CD4-positive, alpha-beta T cell treated with Interferon alpha-2 for 1 hour (primary cell): ENCODE data around the gene SPRY1.

ENCODE experiments used
- DNase-seq, 2 donors: peaks; one replicate each; pipeline ENCODE4 v3.0.0-alpha.2; 2020 to 2022

SPRY1 gene

DNA sequence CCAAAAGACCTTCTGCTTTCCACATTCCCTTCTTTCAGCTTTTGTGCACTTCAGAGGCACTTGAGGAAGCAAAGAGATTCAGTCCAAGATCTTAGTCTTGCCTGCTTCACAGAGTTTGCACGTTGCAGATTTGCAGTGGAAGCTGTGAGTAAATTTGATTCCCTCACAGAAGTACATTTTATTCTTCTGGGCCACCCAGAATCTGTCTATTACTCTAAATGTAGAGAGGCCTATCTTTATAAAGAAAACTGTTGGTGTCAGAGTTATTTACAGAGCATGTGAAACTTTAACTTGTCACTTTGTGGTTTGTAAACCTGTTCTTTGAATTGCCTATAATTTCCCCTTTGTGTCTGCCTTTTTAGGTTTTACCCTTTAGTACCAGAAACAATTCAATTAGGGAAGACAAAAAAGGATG is 15.5 kb downstream of the SPRY1 start:
- no peak for DNase-seq

DNA sequence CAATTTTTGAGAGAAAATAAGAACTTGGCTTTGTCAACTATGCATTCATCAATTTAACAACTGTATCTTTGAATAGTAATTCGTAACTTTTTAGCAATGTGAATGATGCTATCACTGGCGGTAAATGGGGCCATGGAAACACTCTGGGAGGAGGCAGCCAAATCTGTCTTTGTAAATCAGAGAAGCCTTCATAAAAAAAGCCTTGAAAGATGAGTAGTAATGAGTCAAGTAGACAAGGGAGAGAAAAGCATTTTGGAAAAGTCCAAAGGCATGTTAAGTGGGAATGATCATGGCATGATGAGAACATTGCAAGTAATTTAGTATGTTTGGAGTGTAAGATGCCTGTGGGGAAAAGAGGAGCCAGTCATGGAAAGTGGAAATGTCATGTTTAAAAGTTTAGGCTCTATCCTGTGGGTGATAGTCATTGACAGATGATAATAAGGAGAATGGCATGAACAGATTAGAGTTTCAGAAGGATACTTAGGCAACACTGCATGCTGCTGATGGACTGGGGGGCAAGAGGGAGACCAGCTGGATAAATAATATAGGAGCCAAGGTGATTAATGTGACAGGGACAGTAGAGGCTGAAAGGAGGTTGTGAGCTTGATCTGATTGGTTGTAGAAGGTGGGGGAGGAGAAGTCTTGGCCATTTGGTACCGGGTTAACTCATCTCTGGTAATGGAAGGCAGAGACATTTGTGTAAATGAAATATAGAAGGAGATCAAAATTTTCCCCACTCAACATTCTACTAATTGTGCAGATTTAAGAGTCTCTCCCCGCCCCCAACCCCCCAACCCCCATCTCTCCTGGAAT is 16.3 kb downstream of the SPRY1 start:
- no peak for DNase-seq

DNA sequence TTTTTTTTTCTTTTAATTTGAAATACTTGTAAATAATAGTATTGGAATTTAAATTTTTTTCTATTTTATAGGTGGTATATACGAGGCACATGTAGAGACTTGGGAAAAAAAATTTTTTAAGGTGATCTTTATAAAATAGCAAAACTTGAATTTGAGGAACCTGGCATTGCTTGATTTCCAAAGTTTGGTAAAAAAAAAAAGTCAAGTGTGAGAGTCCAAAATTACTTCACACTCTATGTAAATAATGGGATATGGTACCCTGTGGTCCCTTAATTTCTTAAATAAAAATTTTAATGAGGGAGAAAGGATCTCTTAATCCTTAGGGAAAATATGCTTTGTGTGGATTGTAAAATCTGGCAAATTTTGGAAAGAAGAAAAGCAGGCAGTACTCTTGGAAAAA is 19.0 kb downstream of the SPRY1 start:
- DNase-seq: no peak

DNA sequence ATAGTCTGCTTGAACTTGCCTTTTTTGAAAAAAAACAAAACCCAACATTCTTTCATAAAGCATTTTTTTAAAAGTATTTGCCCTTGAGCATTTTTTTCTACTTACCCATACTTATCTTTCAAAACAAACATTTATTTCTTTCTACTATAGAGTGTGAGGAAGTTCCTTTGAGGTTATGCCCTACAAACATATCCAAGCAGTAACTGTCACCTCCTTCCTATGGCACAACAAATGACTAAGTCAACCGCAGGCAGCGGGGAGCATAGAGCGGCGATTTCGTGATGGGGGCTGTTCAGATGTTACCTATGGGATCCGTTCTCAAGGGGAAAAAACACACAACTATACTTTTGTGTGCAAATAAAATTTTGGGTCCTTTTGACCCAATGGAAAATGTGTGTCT is 19.4 kb downstream of the SPRY1 start:
- peak; percentile 18 to 19 for DNase-seq

DNA sequence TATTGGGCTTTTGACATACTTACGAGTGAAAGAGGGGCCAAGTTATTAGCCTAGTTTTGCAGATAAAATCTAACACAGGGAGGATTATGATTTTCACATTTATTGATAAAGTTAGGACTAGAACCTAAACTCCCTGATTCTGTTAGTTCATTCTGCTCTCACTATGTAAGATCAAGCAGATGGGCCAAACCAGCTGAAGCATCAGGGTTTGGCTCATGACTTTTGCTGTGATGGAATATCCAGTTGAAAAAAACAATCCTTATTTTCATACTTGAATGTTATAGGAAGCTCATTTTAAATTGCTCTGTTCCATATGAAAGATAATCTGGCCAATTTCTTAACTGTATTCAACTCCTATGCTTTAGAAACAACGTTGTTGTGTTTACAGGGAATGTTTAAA is 21.2 kb downstream of the SPRY1 start:
- DNase-seq: no peak

DNA sequence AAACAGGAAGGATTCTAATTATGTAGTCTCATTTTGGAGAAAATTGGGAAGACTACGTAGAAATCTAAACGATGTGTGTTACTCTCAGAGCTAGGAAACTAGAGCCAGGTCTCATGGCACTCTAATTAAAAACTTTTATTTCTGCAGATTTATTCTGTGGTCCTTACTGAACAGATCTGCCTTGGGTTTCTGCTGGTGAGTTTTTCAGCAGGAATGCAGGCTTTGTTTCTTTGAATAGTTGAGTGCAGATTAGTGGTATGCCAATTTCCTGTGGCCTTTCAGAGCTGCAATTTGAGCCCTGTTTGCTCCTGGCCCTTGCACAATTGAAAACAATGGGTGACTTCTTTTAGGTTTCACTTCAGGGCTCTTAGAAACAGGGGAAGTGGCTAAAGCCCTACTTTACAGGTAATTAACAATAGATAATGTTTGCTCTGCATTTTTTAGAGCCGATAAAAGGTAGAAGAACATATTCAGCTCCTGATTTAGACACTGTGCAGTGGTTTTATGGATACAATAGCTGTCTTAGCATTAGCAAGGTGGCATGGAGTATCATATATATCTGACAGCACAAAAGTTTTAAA is 21.8 kb downstream of the SPRY1 start:
- peak in 1 of 2 donors; percentile 9 for DNase-seq

DNA sequence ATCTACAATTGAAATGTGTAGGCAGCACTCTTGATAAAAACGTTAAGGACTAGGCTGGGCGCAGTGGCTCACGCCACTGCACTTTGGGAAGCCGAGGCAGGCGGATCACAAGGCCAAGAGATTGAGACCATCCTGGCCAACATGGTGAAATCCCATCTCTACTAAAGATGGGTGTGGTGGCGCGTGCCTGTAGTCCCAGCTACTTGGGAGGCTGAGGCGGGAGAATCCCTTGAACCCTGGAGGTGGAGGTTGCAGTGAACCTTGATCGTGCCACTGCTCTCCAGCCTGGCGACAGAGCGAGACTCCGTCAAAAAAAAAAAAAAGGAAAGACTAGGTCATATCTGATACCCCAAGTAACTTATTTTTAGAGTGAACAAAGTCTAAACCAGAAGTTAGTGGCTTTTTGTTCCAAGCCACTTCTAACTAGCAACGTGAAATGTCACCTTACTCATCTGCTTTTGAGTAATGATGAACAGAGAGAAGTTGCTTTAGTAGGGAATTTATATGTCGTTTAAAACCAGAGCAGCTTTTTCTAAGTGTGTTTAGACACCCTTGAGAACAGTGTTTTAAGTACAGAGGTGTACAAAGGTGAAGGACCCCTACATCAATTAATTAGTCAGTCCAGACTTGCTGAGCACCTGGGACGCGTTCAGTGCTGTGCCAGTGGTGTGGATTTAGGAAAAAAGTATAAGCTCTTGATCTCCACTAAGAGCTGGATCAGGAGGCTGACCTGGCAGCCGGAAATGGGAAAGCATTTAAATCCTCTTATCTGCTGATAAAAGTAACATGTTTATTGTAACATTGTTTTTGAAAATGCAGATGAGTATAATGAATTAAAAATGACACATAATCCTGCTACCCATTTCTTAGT is 23.5 kb downstream of the SPRY1 start:
- DNase-seq: no peak

DNA sequence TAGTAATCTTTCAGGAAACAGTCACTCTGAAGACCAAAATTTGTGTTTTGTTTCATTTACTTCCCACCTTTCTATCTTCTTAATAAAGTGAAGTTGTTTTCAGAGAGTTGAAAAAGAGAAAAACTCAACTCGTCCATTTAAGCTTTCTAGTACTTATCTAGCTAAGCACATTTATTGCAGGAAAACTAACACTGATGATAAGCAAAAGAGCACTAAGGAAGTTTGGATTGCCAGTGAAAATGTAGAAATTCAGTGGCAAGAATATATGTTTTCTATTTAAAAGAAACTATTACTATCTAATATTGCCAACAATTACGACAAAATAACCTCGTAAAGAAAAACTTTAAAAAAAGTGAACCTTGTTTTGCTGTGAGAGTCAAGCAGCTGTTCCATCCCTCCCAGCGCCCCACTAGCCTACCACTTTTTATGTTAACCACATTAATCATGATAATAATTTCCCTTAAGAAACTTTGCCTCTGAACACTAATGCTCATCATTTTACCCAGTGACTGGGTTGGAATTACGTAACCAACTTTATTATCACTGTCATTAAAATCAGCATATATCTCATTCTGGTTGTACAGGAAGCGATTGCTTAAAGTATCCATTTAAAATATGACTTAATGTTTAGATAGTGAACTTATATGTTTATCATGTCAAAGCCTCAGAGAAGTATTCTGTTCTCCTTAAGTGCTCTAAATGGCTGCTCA is 24.8 kb downstream of the SPRY1 start:
- DNase-seq: peak in 1 of 2 donors; percentile 35

DNA sequence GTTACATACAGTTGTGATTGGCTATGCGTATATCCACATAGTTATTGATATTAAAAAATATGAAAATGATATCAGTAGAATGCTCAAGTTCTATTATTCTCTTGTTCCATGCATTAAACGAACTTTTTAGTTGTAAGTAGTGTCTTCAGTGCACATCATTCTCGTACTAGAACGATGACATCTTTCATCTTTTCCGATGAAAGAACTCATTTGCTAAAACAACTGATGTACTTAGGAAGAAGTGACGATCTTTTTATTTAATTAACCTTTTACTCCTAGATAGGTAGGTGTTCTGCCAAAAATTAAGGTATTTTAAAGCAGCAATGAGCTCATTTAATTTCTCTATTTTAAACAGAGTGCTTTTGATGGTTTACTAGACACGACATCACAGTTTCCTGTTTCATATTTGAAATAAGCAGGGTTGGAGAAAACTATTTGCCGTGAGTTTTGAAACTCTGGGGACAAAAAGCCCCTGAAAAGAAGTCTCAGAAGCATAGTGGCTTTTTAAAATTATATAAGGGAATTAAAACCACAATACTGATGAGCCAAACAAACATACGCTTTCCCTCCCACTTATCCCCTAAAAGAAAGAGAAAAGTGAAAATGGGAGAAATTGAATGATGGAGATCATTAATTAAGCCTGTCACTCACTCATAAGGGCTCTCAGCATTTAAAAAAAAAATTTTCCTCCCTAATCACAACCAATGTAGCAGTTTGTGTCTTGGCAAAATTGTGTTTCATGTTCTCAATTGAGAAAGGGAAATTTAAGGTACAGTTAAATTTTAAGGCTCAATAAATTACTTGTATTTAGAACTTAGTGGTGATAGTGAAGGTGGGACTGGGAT is 25.6 kb downstream of the SPRY1 start:
- DNase-seq: peak in 1 of 2 donors; percentile 28

DNA sequence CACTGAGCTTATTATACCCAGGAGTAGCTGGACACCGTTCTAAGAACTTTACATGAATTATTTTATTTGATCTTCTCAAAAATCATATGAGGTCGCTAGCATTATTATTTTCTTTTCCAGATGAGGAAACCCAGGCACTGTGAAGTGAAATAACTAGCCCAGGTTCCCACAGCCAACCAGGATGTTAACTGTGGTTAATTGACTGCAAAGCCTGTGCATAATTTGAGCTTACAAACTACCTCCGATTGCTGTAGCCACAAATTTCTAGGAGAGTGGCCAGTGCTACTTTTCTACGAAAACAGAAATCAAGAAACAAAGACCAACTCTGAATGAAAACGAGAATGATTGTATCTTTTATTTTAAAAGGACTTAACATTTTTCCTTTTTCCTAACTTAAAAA is 27.2 kb downstream of the SPRY1 start:
- no peak for DNase-seq

DNA sequence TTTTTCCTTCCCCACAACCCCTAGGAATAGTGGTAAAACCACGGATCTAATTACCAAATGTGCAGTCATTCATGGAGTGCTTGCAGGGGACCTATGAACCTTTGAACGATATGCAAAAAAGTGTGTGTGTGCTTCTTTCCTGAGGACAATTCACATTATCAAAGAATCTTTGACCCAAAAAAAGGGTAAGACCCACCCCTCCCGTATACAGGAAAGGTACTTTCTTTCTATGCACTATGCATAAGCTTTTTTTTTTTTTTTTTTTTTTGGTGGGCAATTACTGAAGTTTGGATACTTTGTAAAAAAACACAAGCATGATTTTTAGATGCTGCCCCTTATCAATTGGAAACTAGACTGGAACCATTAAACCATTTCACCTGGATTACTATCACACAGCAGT is 31.4 kb downstream of the SPRY1 start:
- DNase-seq: no peak

DNA sequence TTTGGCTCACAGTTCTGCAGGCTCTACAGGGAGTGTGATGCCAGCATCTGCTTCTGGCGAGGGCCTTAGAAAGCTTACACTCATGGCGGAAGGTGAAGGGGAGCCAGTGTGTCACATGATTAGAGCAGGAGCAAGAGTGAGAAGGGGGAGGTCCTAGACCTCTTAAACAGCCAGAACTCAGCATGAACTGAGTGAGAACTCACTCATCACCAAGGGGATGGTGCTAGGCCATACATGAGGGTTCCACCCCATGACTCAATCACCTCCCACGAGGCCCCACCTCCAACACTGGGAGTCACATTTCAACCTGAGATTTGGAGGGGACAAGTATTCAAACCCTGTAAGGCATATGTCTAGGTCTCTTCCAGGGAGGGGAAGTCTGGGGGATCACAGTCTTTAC is 33.4 kb downstream of the SPRY1 start:
- no peak for DNase-seq

DNA sequence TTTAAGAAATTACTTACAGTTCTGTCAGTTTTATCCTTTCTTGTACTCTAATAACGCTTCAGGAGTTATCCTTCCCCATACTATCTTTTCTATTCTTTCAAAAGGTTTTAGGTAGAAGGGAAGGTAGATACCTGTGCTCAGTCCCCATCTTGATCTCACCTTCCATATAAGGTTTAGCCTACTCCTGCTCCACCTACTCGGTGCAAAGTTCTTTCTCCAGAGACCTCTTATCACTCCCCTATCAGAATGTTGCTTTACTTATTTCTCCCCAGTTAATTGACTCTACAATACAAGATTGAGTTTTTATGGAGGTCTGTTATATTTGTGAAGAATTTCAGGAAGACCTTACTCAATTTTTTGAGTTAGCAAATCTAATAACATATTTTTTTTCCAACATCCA is 33.9 kb downstream of the SPRY1 start:
- no peak for DNase-seq

DNA sequence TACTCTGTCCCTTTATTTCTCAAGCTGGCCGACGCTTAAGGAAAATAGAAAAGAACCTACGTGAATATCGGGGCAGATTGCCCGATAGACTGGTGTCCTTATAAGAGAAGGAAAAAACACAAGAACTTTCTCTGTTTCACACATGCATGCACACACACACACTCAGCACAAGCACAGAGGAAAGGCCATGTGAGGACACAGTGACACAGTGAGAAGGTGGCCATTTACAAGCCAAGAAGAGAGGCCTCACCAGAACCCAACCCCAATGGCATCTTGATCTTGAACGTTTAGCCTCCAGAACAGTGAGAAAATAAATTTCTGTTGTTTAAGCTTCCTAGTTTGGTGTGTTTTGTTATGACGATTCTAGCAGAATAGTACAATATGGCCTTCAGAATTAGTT is 37.0 kb downstream of the SPRY1 start:
- DNase-seq: no peak

DNA sequence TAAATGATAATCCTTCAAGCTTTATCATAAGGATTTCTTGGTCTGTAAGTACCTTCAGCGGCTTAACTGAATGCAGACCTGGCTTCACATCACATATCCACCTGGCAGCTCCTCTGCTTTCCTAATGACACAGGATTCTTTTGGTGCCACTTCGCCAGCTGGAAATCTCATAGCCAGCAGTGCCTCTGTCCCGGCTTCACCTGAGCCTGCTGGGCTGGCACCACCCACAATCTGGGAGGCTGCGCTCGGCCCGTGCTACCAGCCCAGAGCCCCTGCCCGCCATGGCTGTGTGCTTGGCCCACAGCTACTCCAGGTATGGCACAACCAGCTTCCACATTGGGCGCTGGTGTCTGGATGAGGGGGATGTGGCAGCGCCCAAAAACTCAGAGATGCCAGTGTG is 37.4 kb downstream of the SPRY1 start:
- no peak for DNase-seq

DNA sequence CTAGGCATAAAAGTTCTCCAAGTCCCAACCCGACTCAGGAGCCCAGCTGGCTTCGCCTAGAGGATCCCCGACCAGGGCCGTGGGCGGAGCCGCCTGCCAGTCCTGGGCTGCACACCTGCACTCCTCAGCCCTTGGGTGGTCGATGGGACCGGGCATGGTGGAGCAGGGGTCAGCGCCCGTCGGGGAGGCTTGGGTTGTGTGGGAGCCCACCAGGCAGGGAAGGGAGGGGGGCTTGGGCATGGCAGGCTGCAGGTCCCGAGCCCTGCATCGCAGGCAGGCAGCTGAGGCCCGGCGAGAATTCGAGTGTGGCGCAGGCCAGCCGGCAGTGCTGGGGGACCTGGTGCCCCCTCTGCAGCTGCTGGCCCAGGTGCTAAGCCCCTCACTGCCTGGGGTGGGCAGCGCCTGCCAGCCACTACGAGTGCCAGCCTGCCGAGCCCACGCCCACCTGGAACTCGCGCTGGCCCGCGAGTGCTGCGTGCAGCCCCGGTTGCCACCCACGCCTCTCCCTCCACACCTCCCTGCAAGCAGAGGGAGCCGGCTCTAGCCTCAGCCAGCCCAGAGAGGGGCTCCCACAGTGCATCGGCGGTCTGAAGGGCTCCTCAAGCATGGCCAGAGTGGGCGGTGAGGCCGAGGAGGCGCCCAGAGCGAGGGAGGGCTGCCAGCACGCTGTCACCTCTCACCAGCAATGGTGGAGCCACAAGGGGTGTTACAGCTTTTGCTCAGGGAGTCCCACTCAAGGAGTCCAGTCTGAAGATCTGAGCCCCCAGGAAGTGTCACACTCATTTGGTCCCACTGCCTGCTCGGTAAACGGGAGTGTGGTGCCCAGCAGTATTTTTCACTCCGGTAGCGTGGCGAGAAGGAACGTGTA is 38.9 kb downstream of the SPRY1 start:
- DNase-seq: no peak

DNA sequence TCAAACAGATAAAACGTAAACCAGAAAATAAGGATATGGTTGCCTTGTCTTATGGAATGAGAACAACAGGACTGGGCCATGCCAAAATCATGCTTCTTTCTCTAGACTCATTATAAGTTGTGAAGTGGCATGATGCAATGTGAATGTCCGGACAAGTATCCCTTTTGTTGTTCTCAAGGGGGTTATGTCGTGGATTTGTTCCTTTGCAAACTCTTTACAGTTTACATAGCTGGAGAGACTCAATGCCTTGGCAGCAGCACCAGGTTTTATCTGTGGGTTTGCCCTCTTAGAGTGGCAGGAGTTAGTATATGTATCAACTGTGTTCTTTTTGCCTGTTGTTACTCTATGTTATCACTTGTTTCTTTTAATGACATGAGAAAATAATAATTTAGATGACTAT is 41.4 kb downstream of the SPRY1 start:
- DNase-seq: no peak

DNA sequence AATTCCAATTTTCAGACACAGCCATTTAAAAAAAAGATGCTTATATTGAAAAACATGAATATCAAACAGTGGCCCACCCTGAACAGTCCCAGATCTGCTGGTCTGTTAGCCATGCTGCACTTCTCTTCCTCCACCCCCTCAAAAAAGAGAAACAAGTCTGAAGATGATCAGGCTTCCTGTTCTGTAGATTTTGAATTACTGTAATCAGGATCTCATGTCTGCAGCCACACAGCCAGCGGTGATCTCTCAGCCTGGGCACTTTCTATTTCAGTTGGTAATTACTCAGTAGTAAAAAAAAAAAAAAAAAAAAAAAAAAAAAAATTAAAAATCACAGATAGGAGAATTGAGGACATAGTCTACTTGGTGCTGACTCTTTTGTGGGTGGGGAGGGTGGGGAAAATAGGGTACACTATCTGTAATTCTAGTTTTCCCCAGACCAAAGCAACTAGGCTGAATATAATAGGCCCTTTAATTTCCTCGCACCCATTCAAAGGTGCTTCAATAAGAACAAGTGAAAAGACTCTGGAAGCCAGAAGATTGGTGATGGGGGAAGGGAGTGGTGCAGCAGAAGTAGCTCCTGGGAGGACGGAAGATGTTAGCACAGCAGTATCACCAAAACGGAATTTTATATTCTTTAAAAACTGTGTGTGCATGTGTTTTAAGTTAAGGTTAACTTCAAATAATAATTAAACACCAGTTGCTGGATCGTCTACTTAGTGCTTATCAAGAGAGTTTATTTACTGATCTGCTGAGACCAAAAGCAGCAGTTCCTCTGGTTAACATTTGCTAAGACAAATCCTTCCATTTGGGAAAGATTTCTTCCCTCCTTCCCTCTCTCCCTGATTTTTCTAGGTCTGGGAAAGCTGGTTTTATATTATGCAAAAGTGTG is 47.0 kb downstream of the SPRY1 start:
- DNase-seq: peak; percentile 9 to 49

DNA sequence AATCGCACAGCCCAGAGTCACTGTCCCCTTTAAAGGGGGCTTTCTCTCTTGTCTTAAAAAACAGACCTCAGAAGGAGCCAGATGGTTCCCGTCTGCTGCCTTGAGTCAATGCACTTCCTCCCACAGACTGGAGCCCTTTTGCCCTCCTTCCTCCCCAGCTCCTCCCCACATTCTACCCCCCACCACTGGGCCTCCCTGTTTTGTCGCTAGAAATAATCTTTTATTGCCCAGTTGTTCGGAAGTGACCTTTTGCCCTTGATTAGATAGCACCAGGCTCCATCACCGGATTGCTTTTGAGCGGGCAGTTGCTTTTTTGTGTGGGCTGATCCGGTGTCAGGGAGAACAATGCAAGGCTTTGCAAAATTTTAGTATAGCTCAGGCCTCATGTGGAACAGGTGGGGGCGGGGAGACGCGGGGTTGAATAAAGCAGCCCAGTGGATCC is 47.7 kb downstream of the SPRY1 start:
- peak; percentile 21 to 40 for DNase-seq
